DND-41 (cell line): ENCODE measurements around the gene BUB1.

ENCODE experiments used
- CTCF ChIP-seq: IDR thresholded peaks from 2 replicates; pipeline ENCODE4 v1.5.1; 2012; ENCODE audit warnings: borderline replicate concordance, low read length, moderate library complexity, mild to moderate bottlenecking; ENCODE audit not compliant: poor library complexity, severe bottlenecking; ENCODE audit errors: extremely low read depth
- EZH2 ChIP-seq: IDR thresholded peaks from 3 replicates; pipeline ENCODE4 v1.6.1; 2012; ENCODE audit warnings: borderline replicate concordance, low read depth, mild to moderate bottlenecking, moderate library complexity, low read length, inconsistent platforms; ENCODE audit not compliant: severe bottlenecking

GRCh38 chr2:110690083-110690965 is 12.5 kb upstream of the BUB1 start:
- TF ChIP-seq CTCF (no peak), EZH2 (no peak)
